ENCODE results near the gene USHBP1.

USHBP1 gene

GRCh38 chr19:17234911-17235299 is 29.6 kb downstream of the USHBP1 start:
- peaks cover 28% of the 10 kb centered on the region for H3K36me3 ChIP-seq (replicated peaks)
- peak; percentile 29 for DNase-seq
- peak overlapping the region; percentile 61 for H3K4me3 ChIP-seq (ENCODE audit: low read depth, low read length)
- H3K27me3 ChIP-seq (replicated peaks) = no peaks in the 10 kb centered on the region
- no peak for TF ChIP-seq CTCF (IDR thresholded peaks at IDR 0.05; ENCODE audit: low read depth, low read length, missing control alignments)
- in situ Hi-C loops (cut with HindIII; ENCODE audit: low pct_ligation_motif_present, low sequenced_read_pairs) = no loop called here
- no peak overlapping the region for H3K27ac ChIP-seq

GRCh38 chr19:17232258-17232657 is 32.3 kb downstream of the USHBP1 start:
- in situ Hi-C loops (cut with HindIII; ENCODE audit: low pct_ligation_motif_present, low sequenced_read_pairs) = no loop called here
- H3K36me3 ChIP-seq (replicated peaks) = peaks cover 29% of the 10 kb centered on the region
- H3K27ac ChIP-seq = no peak overlapping the region
- DNase-seq = no peak
- H3K27me3 ChIP-seq (replicated peaks) = no peaks in the 10 kb centered on the region
- H3K4me3 ChIP-seq (ENCODE audit: low read depth, low read length) = no peak overlapping the region
- no peak for TF ChIP-seq CTCF (IDR thresholded peaks at IDR 0.05; ENCODE audit: low read depth, low read length, missing control alignments)

- no peak for TF ChIP-seq CTCF (IDR thresholded peaks at IDR 0.05; ENCODE audit: low read depth, low read length, missing control alignments)
- no peak for DNase-seq
- Histone ChIP-seq H3K4me3 (ENCODE audit: low read depth, low read length) (no peak overlapping the region), H3K27ac (no peak overlapping the region), H3K27me3 (replicated peaks) (no peaks in the 10 kb centered on the region), H3K36me3 (replicated peaks) (peaks cover 29% of the 10 kb centered on the region)
- in situ Hi-C loops (cut with HindIII; ENCODE audit: low pct_ligation_motif_present, low sequenced_read_pairs) = no loop called here
These were observed 34.7 kb downstream of the USHBP1 start for GRCh38 chr19:17229890-17230289.

GRCh38 chr19:17227798-17228367 is 36.7 kb downstream of the USHBP1 start:
- DNase-seq = no peak
- no peak for TF ChIP-seq CTCF (IDR thresholded peaks at IDR 0.05; ENCODE audit: low read depth, low read length, missing control alignments)
- Histone ChIP-seq H3K27ac (no peak overlapping the region), H3K4me3 (ENCODE audit: low read depth, low read length) (no peak overlapping the region), H3K27me3 (replicated peaks) (no peaks in the 10 kb centered on the region), H3K36me3 (replicated peaks) (peaks cover 25% of the 10 kb centered on the region)
- in situ Hi-C loops (cut with HindIII; ENCODE audit: low pct_ligation_motif_present, low sequenced_read_pairs) = no loop called here

GRCh38 chr19:17226002-17226933 is 38.3 kb downstream of the USHBP1 start, which contains the start of gene OCEL1:
Gene OCEL1 (plus strand): TSS chr19:17226226. CDS start chr19:17226248, 22 bp downstream.
- peak; percentile 98 for DNase-seq
- no peak for TF ChIP-seq CTCF (IDR thresholded peaks at IDR 0.05; ENCODE audit: low read depth, low read length, missing control alignments)
- peak within 1 kb of the TSS; percentile 81 for H3K27ac ChIP-seq
- in situ Hi-C loops (cut with HindIII; ENCODE audit: low pct_ligation_motif_present, low sequenced_read_pairs) = no loop called here
- H3K36me3 ChIP-seq (replicated peaks) = peaks cover 10% of the 10 kb centered on the region
- peak within 1 kb of the TSS; percentile 72 for H3K4me3 ChIP-seq (ENCODE audit: low read depth, low read length)
- no peaks in the 10 kb centered on the region for H3K27me3 ChIP-seq (replicated peaks)

Data from brain microvascular endothelial cell (primary cell).